Choroid plexus epithelial cell (primary cell): ENCODE measurements around the gene HSPB9.

Experiments used
- DNase-seq: peaks from one replicate; pipeline ENCODE4 v3.0.0-alpha.2; 2010; ENCODE audit warnings: low read depth
- H3K4me3 ChIP-seq: 2 replicates; pipeline ENCODE4 v1.5.1; 2011; ENCODE audit warnings: low read depth, mild to moderate bottlenecking, control low read depth, low read length, moderate library complexity
- CTCF ChIP-seq: conservative IDR thresholded peaks from 2 replicates; pipeline ENCODE4 v1.5.1; 2011; ENCODE audit warnings: low read depth, mild to moderate bottlenecking, control low read depth, inconsistent platforms, low read length, moderate library complexity

Gene HSPB9

DNA sequence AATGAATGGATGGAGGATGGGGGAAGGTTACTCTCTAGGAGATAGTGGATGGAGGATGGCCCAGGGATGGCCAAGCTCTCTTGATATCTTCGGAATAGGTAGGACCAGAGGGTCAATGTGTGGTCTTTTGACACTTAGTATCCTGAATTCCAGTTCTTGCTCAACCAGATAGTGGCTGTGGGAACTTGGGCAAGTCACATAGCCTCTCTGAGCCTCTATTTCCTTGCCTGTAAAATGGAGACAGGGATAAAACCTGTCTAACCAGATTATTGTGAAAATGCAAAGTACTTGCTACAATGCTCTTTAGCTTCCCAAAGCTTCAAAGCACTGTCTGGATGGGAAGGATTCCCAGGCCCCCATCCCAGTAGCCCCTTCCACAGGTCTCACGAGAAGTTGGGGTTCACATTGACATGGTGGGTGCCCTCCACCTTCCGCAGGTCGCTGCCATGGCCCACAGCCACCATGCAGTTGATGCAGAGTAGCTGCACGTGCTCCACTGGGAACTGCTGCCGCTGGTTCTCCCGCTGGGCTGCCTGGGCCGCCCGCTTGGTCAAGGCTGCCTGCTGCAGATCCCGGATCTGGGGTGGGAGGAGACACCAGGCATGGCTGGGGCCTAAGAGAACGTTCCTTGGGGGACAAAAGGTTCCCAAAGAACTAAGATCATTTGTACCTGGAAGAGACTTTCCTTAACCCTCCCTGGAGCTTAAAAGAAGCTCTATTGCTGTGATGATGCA lies 19.2 kb upstream of the HSPB9 start:
- TF ChIP-seq CTCF: no peak
- no peak overlapping the region for H3K4me3 ChIP-seq
- no peak for DNase-seq

DNA sequence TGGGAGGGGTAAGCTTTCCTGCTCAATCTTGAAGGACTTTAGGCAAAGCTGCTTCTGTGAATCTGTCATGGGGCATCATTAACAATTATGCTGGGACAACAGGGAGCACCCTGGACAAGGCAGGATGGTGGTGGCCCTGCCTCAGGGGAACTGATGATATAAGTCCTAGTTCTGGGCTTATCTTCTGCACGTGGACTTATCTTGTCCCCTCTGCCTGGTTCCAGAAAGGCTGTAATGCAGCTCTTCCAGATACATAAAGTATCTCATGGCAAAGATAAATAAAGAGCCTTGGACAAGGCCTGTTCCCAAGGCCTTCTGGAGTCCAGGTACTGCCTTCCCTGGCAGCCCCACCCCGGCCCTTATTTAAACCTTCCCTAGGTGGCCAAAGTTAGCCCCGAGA lies 18.3 kb upstream of the HSPB9 start:
- H3K4me3 ChIP-seq: no peak overlapping the region
- TF ChIP-seq CTCF: no peak
- DNase-seq: no peak

GRCh38 chr17:42106009-42106408 lies 16.6 kb upstream of the HSPB9 start:
- no peak for TF ChIP-seq CTCF
- DNase-seq: no peak
- H3K4me3 ChIP-seq: no peak overlapping the region

GRCh38 chr17:42107124-42107523 lies 15.5 kb upstream of the HSPB9 start:
- no peak for TF ChIP-seq CTCF
- no peak for DNase-seq
- no peak overlapping the region for H3K4me3 ChIP-seq

DNA sequence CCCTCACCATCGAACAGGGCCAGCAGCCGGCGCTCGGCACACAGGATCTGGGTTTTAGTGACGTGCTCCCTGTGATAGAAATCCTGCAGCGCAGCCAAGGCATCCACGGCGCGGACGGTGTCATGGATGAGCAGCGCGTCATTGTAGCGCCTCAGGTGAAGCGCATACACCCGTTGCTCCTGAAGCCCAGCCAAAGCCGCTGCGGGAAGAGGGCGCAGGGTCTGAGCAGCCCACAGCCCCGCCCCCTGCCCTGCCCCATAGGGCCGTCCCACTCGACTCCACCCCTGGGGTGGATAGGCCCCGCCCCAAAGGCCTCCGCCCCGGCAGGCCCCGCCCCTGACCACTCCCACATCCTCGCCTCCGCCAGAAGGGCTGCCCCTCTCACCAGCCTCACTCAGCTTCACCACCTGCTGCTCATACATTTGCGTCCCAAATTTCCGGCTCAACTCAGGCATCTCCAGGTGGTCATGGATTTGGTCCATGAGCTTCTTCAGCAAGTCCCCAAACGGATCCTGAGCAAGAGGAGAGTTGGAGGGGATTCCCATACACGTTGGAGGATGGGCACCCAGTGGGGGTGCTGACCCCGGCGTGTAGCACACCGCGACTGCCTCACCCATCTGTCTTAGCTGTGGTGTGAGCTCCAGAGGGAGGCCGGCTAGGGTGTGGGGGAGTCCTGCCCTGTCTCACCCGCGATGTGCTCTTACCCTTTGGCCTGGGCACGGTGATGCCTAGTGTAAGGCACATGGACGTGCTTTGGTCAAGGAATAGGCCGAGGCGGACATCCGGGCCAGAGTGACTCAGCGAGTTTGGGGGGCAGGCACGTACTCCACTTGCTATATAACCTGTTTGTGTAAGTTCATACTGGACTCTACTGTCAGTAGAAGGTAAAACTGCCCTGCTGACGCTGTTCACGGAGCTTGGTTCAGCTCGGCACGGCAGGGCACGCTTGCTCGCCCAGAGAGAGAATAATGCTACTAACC lies 14.7 kb upstream of the HSPB9 start:
- H3K4me3 ChIP-seq: peak overlapping the region; percentile 42
- DNase-seq: peak; percentile 71

DNA sequence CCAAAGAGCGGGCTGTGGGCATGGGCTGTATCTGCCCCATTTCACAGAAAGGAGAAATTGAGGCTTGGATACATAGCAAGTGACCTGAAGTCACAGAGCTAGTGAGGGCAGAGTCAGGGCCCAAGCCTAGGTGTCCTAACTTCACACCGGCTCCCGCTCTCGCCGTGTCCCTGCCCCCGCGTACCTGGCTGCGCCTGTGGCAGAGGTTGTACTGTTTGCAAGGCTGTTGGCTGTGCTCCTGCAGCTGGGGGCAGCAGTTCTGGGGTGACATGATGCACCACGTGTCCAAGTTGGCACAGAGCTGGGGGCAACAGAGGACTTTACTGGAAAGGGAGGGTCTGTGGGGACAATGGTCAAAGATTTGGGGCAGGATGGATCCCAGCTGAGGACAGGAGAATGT lies 13.5 kb upstream of the HSPB9 start:
- H3K4me3 ChIP-seq: no peak overlapping the region
- TF ChIP-seq CTCF: no peak
- DNase-seq: no peak

More for the DNA sequence above, 14.7 kb upstream of the HSPB9 start:
- no peak for TF ChIP-seq CTCF
